HFFc6 (cell line): ENCODE measurements around the gene MOB3A. TPM values are rescaled to one million over a fixed set of nuclear protein-coding genes. Genes with fewer than 3 reads are reported as not detected.

Experiments
- DNase-seq: peaks from one replicate; pipeline ENCODE4 v3.0.0-alpha.2; 2018
- H3K27ac Mint-ChIP-seq: 2 replicates; pipeline ENCODE4 v1.8.0; 2020; ENCODE audit warnings: mild to moderate bottlenecking, mixed read lengths
- H3K27me3 Mint-ChIP-seq: 2 replicates; pipeline ENCODE4 v1.8.0; 2021; ENCODE audit warnings: mild to moderate bottlenecking, moderate library complexity, mixed read lengths; ENCODE audit not compliant: insufficient read depth
- H3K36me3 Mint-ChIP-seq: 2 replicates; pipeline ENCODE4 v1.8.0; 2021; ENCODE audit warnings: low read depth, mixed read lengths
- H3K4me1 Mint-ChIP-seq: 2 replicates; pipeline ENCODE4 v1.8.0; 2020; ENCODE audit warnings: low read depth, mixed read lengths
- H3K4me3 Mint-ChIP-seq: 2 replicates; pipeline ENCODE4 v1.8.0; 2020; ENCODE audit warnings: mild to moderate bottlenecking, moderate library complexity, mixed read lengths
- H3K9me3 Mint-ChIP-seq: 2 replicates; pipeline ENCODE4 v1.8.0; 2020; ENCODE audit warnings: mild to moderate bottlenecking, mixed read lengths
- total RNA-seq, 6 experiments: library from RNA; stranded (reverse); fragmentation: NEBNext Ultra II Directional; extraction: Animal tissue kit (Norgen Biotek cat#: 25700); gene quantifications; 2 replicates in 1 of 6; 3 replicates in 5 of 6; pipeline ENCODE4 v1.2.3, GENCODE V29; 2021
- TF ChIP-seq, protein P1 (sequence below): fragments of 200-600 bp; sonication (generic); IDR thresholded peaks from 2 replicates; pipeline ENCODE4 v1.5.0; 2021; ENCODE audit warnings: antibody characterized with exemption, mild to moderate bottlenecking

The MOB3A gene
- total RNA-seq, 6 experiments from 2014 or later, result 47.1 to 52.6 (median 51.2) TPM

DNA sequence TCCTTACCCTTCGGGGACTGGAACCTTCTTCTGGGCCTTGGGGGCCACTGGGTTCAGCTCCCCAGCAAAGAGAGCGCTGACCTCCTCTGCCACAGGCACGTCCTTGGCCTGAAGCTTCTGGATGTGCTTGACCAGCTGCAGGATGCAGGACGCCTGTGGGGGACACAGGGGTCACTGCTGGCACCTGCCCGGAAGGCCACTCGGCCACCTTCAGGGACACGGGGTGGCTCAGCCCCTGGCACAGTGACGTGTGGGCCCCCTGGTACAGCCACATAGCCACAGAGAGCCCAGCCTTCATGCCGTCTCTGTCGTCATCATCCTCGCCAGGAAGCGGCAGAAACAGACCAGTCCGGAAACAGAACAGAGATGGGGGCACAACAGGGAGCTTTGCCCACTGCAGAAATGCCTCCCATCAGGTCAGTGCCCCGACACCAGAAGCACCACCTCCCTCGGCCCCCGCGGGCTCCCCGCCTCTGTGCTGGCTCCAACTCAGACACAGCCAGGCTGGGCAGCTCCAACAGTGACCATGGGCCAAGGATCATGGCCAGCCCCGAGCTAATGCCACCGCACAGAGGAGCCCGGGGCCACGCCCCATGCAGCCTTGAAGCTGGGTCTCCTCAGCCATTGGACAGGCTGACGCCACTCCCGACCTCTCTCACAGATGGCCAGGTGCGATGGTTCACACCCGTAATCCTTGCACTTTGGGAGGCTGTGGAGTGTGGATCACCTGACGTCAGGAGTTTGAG, 21.3 kb upstream of the MOB3A start:
- DNase-seq, result no peak
- Mint-ChIP-seq H3K4me1 (no peaks in the 10 kb centered on the region), H3K4me3 (no peak overlapping the region), H3K27me3 (peaks cover 2% of the 10 kb centered on the region; the same call in 1 of the 2 replicates), H3K9me3 (no peaks in the 10 kb centered on the region), H3K27ac (no peak overlapping the region), H3K36me3 (peaks cover 20% of the 10 kb centered on the region)
- TF ChIP-seq, protein P1, sequence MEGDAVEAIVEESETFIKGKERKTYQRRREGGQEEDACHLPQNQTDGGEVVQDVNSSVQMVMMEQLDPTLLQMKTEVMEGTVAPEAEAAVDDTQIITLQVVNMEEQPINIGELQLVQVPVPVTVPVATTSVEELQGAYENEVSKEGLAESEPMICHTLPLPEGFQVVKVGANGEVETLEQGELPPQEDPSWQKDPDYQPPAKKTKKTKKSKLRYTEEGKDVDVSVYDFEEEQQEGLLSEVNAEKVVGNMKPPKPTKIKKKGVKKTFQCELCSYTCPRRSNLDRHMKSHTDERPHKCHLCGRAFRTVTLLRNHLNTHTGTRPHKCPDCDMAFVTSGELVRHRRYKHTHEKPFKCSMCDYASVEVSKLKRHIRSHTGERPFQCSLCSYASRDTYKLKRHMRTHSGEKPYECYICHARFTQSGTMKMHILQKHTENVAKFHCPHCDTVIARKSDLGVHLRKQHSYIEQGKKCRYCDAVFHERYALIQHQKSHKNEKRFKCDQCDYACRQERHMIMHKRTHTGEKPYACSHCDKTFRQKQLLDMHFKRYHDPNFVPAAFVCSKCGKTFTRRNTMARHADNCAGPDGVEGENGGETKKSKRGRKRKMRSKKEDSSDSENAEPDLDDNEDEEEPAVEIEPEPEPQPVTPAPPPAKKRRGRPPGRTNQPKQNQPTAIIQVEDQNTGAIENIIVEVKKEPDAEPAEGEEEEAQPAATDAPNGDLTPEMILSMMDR, result no peak

DNA sequence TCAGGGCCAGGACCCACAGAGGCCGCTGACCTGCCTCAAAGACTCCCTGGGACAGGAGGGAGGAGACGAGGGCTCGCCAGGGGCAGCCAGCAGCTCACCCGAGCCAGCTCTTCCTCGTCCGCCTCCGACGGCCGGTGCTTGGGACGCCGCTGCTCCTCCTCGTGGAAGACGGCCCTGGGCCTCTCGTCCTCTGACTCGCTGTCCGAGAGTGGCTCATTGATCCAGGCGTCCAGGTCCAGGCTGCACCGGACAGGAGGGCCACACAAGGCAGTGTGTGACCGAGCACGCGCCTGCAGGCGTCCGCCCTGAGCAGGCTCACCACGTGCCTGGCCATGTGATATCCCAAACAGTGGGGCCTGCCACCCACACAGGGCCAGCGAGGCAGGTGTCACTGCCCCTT, 20.4 kb upstream of the MOB3A start:
- no peaks in the 10 kb centered on the region for H3K4me1 Mint-ChIP-seq
- H3K27me3 Mint-ChIP-seq, result peaks cover 2% of the 10 kb centered on the region; the same call in 1 of the 2 replicates
- H3K36me3 Mint-ChIP-seq, result peaks cover 20% of the 10 kb centered on the region

DNA sequence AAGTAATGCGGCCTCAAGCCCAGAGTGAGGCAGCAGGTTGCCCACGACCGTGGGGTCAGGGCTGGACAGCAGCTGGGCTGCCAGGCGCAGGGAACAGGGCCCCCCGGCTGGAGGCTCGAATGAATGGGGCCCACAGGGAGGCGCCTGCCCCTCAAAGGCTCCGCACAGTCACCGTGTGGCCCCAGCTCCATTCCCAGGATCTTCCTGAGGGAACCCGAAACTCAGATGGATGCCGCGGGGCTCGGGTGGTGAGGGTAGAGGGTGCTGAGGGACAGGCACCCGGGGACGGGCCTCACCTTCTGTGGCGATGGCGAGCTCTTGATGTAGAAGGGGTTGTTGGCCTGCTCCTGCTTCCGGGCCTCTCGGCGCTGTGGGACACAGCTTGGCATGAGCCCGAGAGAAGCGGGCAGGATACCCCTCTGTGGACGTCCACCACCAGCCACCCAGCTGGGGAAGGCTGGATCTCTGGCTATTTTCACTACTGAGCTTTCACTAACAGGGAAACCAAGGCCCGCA, 19.8 kb upstream of the MOB3A start:
- peaks cover 4% of the 10 kb centered on the region; the same call in 1 of the 2 replicates for H3K27me3 Mint-ChIP-seq
- no peak for DNase-seq
- H3K4me3 Mint-ChIP-seq, result no peak overlapping the region
- no peak overlapping the region for H3K27ac Mint-ChIP-seq
- TF ChIP-seq, protein P1, result no peak
- H3K36me3 Mint-ChIP-seq, result peaks cover 20% of the 10 kb centered on the region
- H3K4me1 Mint-ChIP-seq, result no peaks in the 10 kb centered on the region
- no peaks in the 10 kb centered on the region for H3K9me3 Mint-ChIP-seq

More for the DNA sequence above, 20.4 kb upstream of the MOB3A start:
- Mint-ChIP-seq H3K4me3 (no peak overlapping the region), H3K9me3 (no peaks in the 10 kb centered on the region), H3K27ac (no peak overlapping the region)
- TF ChIP-seq, protein P1, result no peak
- no peak for DNase-seq

DNA sequence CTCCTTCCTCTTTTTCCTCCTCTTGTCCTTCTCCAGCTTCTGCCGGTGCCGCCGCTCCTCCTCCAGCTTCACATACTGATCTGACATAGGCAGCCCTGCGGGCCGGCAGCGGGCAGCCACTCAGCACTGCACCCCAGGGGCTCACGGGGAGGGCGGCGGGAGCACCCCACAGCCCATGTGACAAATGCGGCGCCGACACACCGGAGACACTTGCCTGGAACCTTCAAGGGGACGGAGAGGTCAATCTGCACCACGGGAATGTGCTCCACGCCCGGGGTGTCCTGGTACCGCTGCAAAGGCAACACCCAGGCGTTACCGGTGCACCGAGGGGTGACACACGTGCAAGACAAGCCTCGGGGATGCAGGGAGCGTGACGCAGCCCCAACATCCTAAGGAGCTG, 19.2 kb upstream of the MOB3A start:
- H3K9me3 Mint-ChIP-seq, result no peaks in the 10 kb centered on the region
- DNase-seq, result no peak
- H3K27me3 Mint-ChIP-seq, result peaks cover 5% of the 10 kb centered on the region; the same call in 1 of the 2 replicates
- H3K27ac Mint-ChIP-seq, result no peak overlapping the region
- H3K36me3 Mint-ChIP-seq, result peaks cover 20% of the 10 kb centered on the region
- TF ChIP-seq, protein P1, result no peak
- no peak overlapping the region for H3K4me3 Mint-ChIP-seq
- no peaks in the 10 kb centered on the region for H3K4me1 Mint-ChIP-seq

DNA sequence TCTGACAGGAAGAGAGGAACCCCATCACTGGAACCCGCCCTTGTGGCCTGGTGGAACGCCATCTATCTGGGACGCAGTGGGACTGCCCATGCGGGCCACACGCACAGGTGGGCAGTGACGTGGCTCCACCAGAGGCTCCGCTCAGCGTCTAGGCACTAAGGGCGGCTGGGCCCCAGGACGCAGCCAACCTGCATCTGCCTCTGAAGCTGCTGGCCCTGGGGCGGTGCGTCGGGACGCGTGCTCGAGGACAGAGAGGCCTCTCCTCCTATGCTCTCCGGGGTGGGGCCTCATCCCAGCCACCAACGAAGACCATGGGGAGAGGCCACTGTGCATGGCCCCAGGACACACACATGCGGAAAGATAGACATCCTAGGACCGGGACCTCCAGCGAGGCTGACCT, 18.7 kb upstream of the MOB3A start:
- H3K27me3 Mint-ChIP-seq, result peaks cover 5% of the 10 kb centered on the region; the same call in 1 of the 2 replicates
- H3K4me3 Mint-ChIP-seq, result no peak overlapping the region
- no peak for DNase-seq
- no peaks in the 10 kb centered on the region for H3K9me3 Mint-ChIP-seq
- peaks cover 20% of the 10 kb centered on the region for H3K36me3 Mint-ChIP-seq
- TF ChIP-seq, protein P1, result no peak
- H3K27ac Mint-ChIP-seq, result no peak overlapping the region
- no peaks in the 10 kb centered on the region for H3K4me1 Mint-ChIP-seq
